ENCODE data around the gene SYNE2.

DNA sequence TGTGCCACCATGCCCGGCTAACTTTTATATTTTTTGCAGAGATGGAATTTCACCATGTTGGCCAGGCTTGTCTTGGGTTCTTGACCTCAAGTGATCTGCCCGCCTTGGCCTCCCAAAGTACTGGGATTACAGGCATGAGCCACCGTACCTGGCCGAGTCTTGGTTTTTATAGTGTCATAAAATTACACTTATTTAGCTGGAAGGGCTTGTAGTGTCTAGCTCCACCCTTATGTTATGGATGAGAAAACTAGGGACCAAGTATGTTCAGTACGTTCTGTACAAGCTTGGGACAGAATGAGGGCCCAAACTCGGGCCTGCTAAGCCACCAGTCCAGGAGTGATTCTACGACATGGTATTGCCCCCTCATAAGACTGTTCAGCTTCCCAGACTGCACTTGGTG is 35.1 kb downstream of the SYNE2 start:
- TF ChIP-seq POLR2A (IDR thresholded peaks at IDR 0.05; ENCODE audit: extremely low read depth, insufficient read length) = no peak
- TF ChIP-seq, protein P1, sequence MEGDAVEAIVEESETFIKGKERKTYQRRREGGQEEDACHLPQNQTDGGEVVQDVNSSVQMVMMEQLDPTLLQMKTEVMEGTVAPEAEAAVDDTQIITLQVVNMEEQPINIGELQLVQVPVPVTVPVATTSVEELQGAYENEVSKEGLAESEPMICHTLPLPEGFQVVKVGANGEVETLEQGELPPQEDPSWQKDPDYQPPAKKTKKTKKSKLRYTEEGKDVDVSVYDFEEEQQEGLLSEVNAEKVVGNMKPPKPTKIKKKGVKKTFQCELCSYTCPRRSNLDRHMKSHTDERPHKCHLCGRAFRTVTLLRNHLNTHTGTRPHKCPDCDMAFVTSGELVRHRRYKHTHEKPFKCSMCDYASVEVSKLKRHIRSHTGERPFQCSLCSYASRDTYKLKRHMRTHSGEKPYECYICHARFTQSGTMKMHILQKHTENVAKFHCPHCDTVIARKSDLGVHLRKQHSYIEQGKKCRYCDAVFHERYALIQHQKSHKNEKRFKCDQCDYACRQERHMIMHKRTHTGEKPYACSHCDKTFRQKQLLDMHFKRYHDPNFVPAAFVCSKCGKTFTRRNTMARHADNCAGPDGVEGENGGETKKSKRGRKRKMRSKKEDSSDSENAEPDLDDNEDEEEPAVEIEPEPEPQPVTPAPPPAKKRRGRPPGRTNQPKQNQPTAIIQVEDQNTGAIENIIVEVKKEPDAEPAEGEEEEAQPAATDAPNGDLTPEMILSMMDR (IDR thresholded peaks at IDR 0.05; ENCODE audit: low read depth, low read length) = no peak

Measured in NB4 (cell line).